ENCODE data around the gene CDHR3.

DNA sequence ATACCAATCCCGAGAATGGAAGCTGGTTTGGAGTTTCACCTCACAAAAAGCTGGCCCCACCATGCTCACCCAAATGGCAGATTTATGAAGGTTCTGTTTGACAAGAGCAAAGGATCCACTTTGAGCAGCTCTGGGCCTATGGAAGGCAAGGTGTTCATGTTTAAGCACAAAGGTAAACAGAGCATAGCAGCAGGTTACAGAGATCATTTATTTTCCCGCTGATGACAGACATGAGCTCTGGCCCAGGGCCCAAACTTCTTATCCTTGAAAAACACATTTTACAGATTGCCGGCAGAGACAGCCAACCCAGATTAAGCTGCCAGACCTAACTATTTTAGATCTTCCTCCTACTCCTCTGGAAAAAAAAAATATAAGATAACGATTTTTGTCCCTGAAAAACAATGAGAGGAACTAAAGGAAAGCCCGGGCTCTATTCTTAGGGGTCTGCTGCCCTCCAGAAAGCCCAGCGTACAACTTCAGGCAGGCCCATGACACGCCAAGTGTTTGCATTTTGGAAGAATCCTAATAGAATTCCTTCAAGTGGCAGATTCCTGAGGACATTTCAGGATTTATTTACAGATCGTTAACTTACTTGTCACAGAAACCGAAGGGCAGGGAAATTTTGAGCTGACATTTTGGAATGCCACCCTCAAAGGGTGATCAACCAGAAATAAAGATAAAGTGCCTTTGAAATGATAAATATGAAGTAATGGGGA, 109.1 kb downstream of the CDHR3 start:
- TF ChIP-seq, protein P1, sequence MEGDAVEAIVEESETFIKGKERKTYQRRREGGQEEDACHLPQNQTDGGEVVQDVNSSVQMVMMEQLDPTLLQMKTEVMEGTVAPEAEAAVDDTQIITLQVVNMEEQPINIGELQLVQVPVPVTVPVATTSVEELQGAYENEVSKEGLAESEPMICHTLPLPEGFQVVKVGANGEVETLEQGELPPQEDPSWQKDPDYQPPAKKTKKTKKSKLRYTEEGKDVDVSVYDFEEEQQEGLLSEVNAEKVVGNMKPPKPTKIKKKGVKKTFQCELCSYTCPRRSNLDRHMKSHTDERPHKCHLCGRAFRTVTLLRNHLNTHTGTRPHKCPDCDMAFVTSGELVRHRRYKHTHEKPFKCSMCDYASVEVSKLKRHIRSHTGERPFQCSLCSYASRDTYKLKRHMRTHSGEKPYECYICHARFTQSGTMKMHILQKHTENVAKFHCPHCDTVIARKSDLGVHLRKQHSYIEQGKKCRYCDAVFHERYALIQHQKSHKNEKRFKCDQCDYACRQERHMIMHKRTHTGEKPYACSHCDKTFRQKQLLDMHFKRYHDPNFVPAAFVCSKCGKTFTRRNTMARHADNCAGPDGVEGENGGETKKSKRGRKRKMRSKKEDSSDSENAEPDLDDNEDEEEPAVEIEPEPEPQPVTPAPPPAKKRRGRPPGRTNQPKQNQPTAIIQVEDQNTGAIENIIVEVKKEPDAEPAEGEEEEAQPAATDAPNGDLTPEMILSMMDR (IDR thresholded peaks at IDR 0.05), result no peak
- TF ChIP-seq POLR2AphosphoS5 (IDR thresholded peaks at IDR 0.05), result peak; percentile 64
- TF ChIP-seq POLR2A (IDR thresholded peaks at IDR 0.05), result no peak

All from prostate gland (tissue), 2 donors.